ENCODE data around the gene SCLT1. TPM values are rescaled to one million over a fixed set of nuclear protein-coding genes. Genes with fewer than 3 reads are reported as not detected.

SCLT1 gene
- polyA plus RNA-seq, 4 donors: 15.4 to 21.0 (median 17.3) TPM

DNA sequence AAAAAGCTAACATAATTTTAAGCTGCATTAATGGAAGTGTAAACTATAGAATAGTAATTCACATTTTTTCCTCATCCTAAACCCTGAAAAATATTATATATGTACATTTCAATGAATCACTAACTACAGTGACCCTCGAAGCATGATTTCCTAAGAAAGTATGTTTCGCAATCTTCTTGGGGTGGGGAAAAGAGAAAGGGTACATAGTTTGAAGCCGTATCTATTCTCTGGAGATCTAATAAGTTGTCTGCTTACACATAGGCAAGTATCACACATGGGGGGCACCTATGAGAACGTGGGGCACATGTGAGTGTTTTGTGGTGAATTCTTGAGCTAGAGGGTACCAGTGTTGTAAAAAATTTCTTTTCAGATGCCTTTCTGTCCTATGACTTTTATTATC, 212.7 kb downstream of the SCLT1 start:
- no peak for DNase-seq (ENCODE audit: low read depth in 4 of 4, low spot score in 2 of 4)

DNA sequence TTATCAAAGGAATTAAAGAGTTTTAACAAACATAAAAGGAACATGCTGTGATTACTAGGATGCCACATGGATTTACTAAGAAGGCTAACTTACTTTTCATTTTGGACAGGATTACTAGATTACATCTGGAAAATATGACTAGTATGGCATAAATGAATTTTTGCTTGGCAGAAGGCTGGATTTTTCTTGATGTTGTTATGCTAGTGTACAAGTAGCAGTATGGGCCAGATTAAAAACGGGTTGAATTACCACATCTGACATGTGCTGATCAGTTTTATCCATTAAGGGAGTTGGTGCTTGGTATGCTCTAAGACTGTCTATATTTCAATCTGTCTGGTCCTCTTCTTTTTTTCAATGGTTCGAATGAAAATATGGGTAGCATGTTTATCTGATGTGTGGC, 213.4 kb downstream of the SCLT1 start:
- DNase-seq (ENCODE audit: low read depth in 4 of 4, low spot score in 2 of 4): no peak

- no peak for DNase-seq (ENCODE audit: low read depth in 4 of 4, low spot score in 2 of 4)
Observed at GRCh38 chr4:128879283-128879682, 214.1 kb downstream of the SCLT1 start.

DNA sequence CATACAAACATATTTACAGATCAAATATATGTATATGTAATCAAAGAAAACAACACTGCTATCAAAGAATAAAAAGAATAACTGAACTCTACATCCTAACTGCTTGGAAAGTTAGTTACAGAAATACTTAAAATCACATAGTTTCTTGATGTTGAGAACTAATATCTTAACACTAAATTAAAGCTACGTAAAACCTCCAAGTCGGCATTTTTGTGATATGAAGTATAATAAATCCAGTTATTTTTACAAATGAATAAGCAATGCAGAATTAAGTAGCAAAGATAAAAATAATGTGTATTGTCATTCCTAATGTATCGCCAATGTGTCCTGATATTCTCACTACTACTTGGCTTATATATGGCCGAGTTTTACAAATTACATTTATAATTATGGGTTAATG, 215.4 kb downstream of the SCLT1 start:
- no peak for DNase-seq (ENCODE audit: low read depth in 4 of 4, low spot score in 2 of 4)

GRCh38 chr4:128876200-128876599, 217.1 kb downstream of the SCLT1 start:
- DNase-seq (ENCODE audit: low read depth in 4 of 4, low spot score in 2 of 4): no peak

- no peak for DNase-seq (ENCODE audit: low read depth in 4 of 4, low spot score in 2 of 4)
Observed at GRCh38 chr4:128871948-128872347, 221.4 kb downstream of the SCLT1 start.

- DNase-seq (ENCODE audit: low read depth in 4 of 4, low spot score in 2 of 4): no peak
Observed at GRCh38 chr4:128869776-128870509, 223.4 kb downstream of the SCLT1 start.

- no peak for DNase-seq (ENCODE audit: low read depth in 4 of 4, low spot score in 2 of 4)
Observed at GRCh38 chr4:128868758-128869157, 224.6 kb downstream of the SCLT1 start.

DNA sequence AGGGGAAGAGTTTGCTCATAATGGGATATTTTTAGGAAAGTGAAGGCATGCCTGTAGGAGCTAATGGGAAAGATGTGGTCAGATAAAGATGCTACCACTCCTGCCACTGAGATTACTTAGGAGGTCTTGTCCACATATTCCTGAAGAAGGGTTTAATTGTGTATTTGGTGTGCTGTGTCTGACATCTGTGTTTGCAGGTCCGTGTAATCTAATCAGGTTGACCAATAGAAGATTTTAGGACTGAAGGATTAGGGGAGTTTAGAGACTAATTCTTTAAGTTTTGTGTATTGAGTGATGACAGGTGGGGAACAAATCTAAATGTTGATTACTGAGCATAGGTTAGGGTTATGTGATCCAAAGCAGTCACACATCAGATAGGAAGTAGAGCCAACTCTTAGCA, 226.6 kb downstream of the SCLT1 start:
- no peak for DNase-seq (ENCODE audit: low read depth in 4 of 4, low spot score in 2 of 4)

GRCh38 chr4:128866269-128866668, 227.1 kb downstream of the SCLT1 start:
- no peak for DNase-seq (ENCODE audit: low read depth in 4 of 4, low spot score in 2 of 4)

GRCh38 chr4:128865132-128865531, 228.2 kb downstream of the SCLT1 start:
- no peak for DNase-seq (ENCODE audit: low read depth in 4 of 4, low spot score in 2 of 4)

- peak; percentile 50 to 80 (median 60) for DNase-seq (ENCODE audit: low read depth in 4 of 4, low spot score in 2 of 4)
Observed at GRCh38 chr4:128863312-128864075, 229.8 kb downstream of the SCLT1 start.

- no peak for DNase-seq (ENCODE audit: low read depth in 4 of 4, low spot score in 2 of 4)
Observed at GRCh38 chr4:128862608-128863311, 230.6 kb downstream of the SCLT1 start.

GRCh38 chr4:128861856-128862518, 231.4 kb downstream of the SCLT1 start:
- DNase-seq (ENCODE audit: low read depth in 4 of 4, low spot score in 2 of 4): no peak

DNA sequence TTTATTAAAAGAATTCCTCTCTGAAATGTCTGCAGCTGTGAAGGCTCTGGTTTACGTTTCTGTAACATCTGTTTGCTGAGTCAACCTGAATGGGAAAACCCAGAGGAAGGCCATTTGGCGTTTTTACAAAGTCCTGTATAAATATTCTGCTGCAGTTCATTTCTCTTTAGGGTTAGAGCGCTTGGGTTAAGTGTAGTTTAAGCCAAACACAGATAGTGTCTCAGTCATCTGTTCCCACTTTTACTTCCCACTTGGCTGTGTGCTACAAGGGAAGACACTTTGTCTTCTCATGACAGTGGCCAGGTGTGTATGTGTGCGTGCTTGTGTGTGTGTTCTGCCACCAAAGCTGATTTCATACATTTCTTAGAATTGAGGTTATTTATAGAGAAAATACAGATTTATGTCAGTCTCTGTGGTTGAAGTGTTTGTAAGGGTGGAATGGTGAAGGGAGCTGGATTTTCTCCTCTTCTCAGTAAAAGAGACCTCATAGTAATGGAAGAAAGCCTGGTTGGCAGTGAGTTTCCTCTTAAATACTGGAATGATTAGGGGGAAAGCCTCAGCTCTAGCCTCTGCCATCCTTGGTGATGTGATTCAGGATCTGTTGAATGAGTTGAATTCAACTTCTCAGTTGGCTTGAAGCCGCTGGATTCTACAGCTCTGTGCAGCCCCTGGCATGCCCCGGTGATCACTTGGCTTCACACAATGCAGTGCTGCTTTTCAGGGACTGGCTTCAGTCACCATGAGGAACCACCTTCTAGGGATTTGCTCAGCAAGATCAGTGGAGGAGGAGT, 233.3 kb downstream of the SCLT1 start:
- no peak for DNase-seq (ENCODE audit: low read depth in 4 of 4, low spot score in 2 of 4)

GRCh38 chr4:128858879-128859671, 234.3 kb downstream of the SCLT1 start:
- no peak for DNase-seq (ENCODE audit: low read depth in 4 of 4, low spot score in 2 of 4)

GRCh38 chr4:128856246-128856645, 237.1 kb downstream of the SCLT1 start:
- no peak for DNase-seq (ENCODE audit: low read depth in 4 of 4, low spot score in 2 of 4)

- DNase-seq (ENCODE audit: low read depth in 4 of 4, low spot score in 2 of 4): no peak
Observed at GRCh38 chr4:128855621-128856020, 237.7 kb downstream of the SCLT1 start.

DNA sequence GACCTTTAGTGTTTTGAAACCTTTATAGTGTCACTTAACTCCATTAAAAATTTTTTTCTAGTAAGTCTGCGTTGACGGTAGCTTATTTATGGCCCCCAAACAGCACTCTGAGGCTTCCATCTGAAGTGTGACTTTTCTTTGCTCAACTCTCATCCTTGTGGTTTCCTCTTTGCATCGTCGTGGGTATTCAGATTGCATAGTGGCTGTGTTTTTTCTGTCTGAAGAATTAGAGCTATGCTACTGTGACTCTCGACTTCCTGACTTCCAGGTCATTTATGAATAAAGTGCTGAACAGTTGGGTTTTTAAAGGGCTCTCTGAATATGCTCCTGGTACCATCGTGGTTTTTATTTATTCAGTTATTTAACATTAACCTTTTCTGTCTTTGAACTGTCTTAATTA, 238.9 kb downstream of the SCLT1 start:
- no peak for DNase-seq (ENCODE audit: low read depth in 4 of 4, low spot score in 2 of 4)
